Mucosa of stomach (tissue), 1 donor: ENCODE results near the gene ALDH3B1.

Experiments used
- H3K27me3 ChIP-seq: one replicate; pipeline ENCODE4 v1.7.0; 2013; ENCODE audit warnings: mild to moderate bottlenecking, low read length; ENCODE audit not compliant: control insufficient read depth, insufficient read depth
- H3K36me3 ChIP-seq: one replicate; pipeline ENCODE4 v1.7.0; 2013; ENCODE audit warnings: low read length; ENCODE audit not compliant: control insufficient read depth, insufficient read depth
- H3K4me1 ChIP-seq: one replicate; pipeline ENCODE4 v1.7.0; 2013; ENCODE audit warnings: mild to moderate bottlenecking, low read length; ENCODE audit not compliant: control insufficient read depth, insufficient read depth
- H3K4me3 ChIP-seq: one replicate; pipeline ENCODE4 v1.7.0; 2013; ENCODE audit warnings: low read length
- H3K9ac ChIP-seq: one replicate; pipeline ENCODE4 v1.7.0; 2013; ENCODE audit warnings: mild to moderate bottlenecking, low read length, moderate library complexity
- H3K9me3 ChIP-seq: one replicate; pipeline ENCODE4 v1.7.0; 2013; ENCODE audit warnings: mild to moderate bottlenecking, low read length, moderate library complexity; ENCODE audit not compliant: control insufficient read depth
- donor health status: Pancreatic carcinoma.

The ALDH3B1 gene

GRCh38 chr11:68057807-68058206 is 47.7 kb downstream of the ALDH3B1 start:
- Histone ChIP-seq H3K27me3 (no peaks in the 10 kb centered on the region), H3K36me3 (no peaks in the 10 kb centered on the region), H3K9me3 (no peaks in the 10 kb centered on the region), H3K4me3 (no peak overlapping the region), H3K4me1 (no peaks in the 10 kb centered on the region), H3K9ac (no peak overlapping the region)

- H3K36me3 ChIP-seq, result peaks cover 6% of the 10 kb centered on the region
Observed at GRCh38 chr11:68061508-68061907, 51.4 kb downstream of the ALDH3B1 start.

DNA sequence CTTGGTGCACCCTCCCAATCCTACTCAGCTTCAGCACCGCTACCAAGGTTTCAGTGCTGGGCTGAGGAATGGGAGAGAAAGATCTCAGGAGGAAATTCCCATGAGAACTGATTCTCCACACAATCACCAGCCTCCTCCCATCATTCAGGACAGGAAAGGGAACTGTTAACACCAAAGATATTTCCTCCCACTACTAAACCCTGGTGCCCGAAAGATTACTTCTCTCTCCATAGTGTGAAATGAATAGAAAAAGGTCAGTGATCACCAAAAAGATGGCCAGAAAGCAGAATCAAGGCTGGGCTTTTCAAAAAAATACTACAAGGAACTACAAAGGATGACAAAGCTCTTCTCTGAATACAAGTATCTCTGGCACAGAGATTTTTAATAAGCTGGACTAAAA is 54.8 kb downstream of the ALDH3B1 start:
- Histone ChIP-seq H3K4me3 (no peak overlapping the region), H3K4me1 (no peaks in the 10 kb centered on the region), H3K36me3 (peaks cover 6% of the 10 kb centered on the region), H3K27me3 (no peaks in the 10 kb centered on the region), H3K9me3 (no peaks in the 10 kb centered on the region), H3K9ac (no peak overlapping the region)

More at GRCh38 chr11:68061508-68061907, 51.4 kb downstream of the ALDH3B1 start:
- H3K27me3 ChIP-seq, result no peaks in the 10 kb centered on the region
- no peak overlapping the region for H3K4me3 ChIP-seq
- no peaks in the 10 kb centered on the region for H3K9me3 ChIP-seq
- no peak overlapping the region for H3K9ac ChIP-seq
- no peaks in the 10 kb centered on the region for H3K4me1 ChIP-seq

- H3K36me3 ChIP-seq, result peaks cover 6% of the 10 kb centered on the region
- H3K9me3 ChIP-seq, result no peaks in the 10 kb centered on the region
- no peaks in the 10 kb centered on the region for H3K4me1 ChIP-seq
- H3K4me3 ChIP-seq, result no peak overlapping the region
- H3K27me3 ChIP-seq, result no peaks in the 10 kb centered on the region
- no peak overlapping the region for H3K9ac ChIP-seq
Observed at GRCh38 chr11:68065841-68066240, 55.7 kb downstream of the ALDH3B1 start.

- Histone ChIP-seq H3K4me3 (no peak overlapping the region), H3K9ac (no peak overlapping the region), H3K27me3 (no peaks in the 10 kb centered on the region), H3K36me3 (peaks cover 6% of the 10 kb centered on the region), H3K4me1 (no peaks in the 10 kb centered on the region), H3K9me3 (no peaks in the 10 kb centered on the region)
Observed at GRCh38 chr11:68066742-68067141, 56.6 kb downstream of the ALDH3B1 start.

DNA sequence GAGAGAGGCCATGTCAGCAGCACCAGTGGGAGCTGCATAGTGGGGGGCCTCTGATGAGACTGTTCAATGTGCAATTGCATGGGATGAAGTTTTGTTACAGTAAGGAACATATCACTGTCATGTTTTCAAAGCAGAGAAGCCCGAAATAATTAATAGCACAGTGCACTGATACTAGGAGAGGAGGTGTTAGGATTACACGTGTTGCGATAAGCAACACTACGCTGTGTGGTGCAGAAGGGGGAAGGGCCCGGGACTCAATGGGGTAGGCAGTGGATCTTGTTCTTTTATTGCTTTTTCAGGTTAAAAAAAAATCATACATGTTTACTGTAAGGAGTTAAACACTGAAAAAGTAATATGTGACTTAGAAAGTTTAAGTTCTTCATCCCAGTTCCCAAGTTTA is 57.9 kb downstream of the ALDH3B1 start:
- no peak overlapping the region for H3K4me3 ChIP-seq
- peaks cover 6% of the 10 kb centered on the region for H3K36me3 ChIP-seq
- no peak overlapping the region for H3K9ac ChIP-seq
- H3K27me3 ChIP-seq, result no peaks in the 10 kb centered on the region
- H3K9me3 ChIP-seq, result no peaks in the 10 kb centered on the region
- H3K4me1 ChIP-seq, result no peaks in the 10 kb centered on the region

GRCh38 chr11:68071281-68072048 is 61.3 kb downstream of the ALDH3B1 start:
- Histone ChIP-seq H3K9ac (no peak overlapping the region), H3K36me3 (no peaks in the 10 kb centered on the region)

DNA sequence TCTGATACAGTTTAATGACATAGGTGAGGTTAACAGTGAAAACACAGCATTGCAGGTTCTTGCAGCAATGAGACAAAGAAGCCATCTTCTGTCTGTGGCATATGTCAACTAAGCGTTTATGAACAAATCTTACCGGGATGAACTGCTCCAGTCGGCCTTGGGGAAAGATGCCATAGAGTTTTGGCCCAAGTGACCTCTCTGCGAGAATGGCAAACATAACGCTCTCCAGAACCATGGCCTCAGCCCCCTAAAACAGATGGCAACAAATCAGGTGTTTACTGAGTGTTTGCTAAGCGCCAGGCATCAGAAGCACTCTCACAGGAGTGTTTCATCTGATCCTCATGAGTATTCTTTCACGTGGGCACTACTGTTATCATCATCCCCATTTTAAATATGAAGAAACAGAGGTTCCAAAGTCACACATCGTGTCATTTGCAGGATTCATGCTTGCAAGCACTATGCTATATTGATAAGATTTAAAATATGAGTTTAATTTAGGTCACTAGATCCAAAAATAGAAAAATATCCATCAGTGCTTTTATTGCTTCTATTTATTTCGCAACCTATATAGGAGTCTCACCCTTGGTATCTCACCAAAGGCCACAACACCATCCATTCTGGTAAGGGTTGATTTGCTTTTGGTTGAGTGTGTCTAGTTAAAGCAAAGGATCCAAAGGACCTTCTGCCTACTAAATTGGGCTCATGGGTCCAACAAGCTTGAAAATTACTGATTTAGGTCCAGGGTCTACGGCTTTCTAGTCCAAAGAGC is 64.6 kb downstream of the ALDH3B1 start:
- Histone ChIP-seq H3K9ac (no peak overlapping the region), H3K9me3 (no peaks in the 10 kb centered on the region), H3K36me3 (no peaks in the 10 kb centered on the region), H3K4me3 (no peak overlapping the region), H3K4me1 (peaks cover 9% of the 10 kb centered on the region), H3K27me3 (no peaks in the 10 kb centered on the region)

More at GRCh38 chr11:68071281-68072048, 61.3 kb downstream of the ALDH3B1 start:
- H3K9me3 ChIP-seq, result no peaks in the 10 kb centered on the region
- no peaks in the 10 kb centered on the region for H3K4me1 ChIP-seq
- no peaks in the 10 kb centered on the region for H3K27me3 ChIP-seq
- no peak overlapping the region for H3K4me3 ChIP-seq

GRCh38 chr11:68076371-68077042 is 66.4 kb downstream of the ALDH3B1 start:
- Histone ChIP-seq H3K27me3 (no peaks in the 10 kb centered on the region), H3K9me3 (no peaks in the 10 kb centered on the region), H3K9ac (no peak overlapping the region), H3K36me3 (no peaks in the 10 kb centered on the region), H3K4me1 (peaks cover 9% of the 10 kb centered on the region), H3K4me3 (no peak overlapping the region)

- no peaks in the 10 kb centered on the region for H3K36me3 ChIP-seq
- no peak overlapping the region for H3K4me3 ChIP-seq
- H3K4me1 ChIP-seq, result peaks cover 12% of the 10 kb centered on the region
- H3K9me3 ChIP-seq, result no peaks in the 10 kb centered on the region
- H3K9ac ChIP-seq, result no peak overlapping the region
- no peaks in the 10 kb centered on the region for H3K27me3 ChIP-seq
Observed at GRCh38 chr11:68077617-68078582, 67.8 kb downstream of the ALDH3B1 start.
